Adipose tissue (tissue), 3 donors: ENCODE measurements around the gene KMT2C. TPM values are rescaled to one million over a fixed set of nuclear protein-coding genes. Genes with fewer than 3 reads are reported as not detected.
"Not testable (repeated sequence)": the region's sequence is repeated elsewhere in the genome, so short reads cannot be mapped to it uniquely, and the experiment has no call there.

Experiments
- H3K27ac ChIP-seq: one replicate; pipeline ENCODE4 v1.5.1; 2013; ENCODE audit warnings: low read depth, low read length
- WGBS, 3 donors: extraction: QIAGEN DNeasy Blood & Tissue Kit; methylation state at CpG; one replicate each; pipeline ENCODE4 v1.1.7; 2013; 5-methylcytosine and 5-hydroxymethylcytosine counted together
- polyA plus RNA-seq, 3 donors: library from polyadenylated mRNA; stranded (reverse); fragments of 200-250 nt; gene quantifications; one replicate each; pipeline ENCODE4 v1.2.3, GENCODE V29; 2013
- donor health status: healthy with polysubstance abuse.
- donor health status: Bipolar disorder and iron deficiency.
- donor health status: healthy.

Gene KMT2C
- polyA plus RNA-seq, 3 donors: 8.6 to 17.2 (median 10.4) TPM

DNA sequence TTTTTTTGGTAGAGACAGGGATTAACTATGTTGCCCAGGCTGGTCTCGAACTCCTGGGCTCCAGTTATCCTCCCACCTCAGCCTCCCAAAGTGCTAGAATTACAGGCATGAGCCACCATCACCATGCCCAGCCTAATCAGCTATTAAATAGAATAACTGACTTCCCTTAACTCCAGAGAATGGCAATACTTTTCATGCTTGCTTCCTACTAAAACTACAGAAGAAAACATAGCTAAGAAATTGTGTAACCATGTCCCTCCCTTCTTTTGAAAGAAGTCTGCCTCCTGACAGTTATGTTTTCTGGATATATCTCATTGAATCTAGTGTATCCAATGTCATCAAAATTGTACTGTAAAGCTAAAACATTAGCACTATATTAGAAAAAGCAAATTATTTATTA, 95.6 kb downstream of the KMT2C start:
- H3K27ac ChIP-seq: no peak overlapping the region
- WGBS, 3 donors: 78 to 94% (median 93%) methylated on average over 1 of the region's 1 CpG

DNA sequence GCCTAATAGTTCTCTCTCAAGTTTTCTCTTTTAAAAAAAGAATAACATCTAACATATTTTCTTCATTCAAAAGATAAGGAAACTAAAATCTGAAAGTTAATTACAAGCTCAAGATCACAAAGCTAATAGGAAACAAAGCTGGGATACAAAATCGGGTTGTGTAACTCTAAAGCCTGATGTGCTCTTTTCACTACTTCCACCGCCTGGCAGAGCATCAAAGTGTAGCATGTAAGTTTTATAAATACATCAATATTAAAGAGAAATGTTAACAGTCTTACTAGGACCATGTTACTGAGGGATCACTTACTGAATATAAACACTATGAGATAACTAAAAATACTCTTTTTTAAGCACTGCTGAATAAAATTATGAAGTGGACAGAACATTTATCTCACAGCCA, 97.2 kb downstream of the KMT2C start:
- no peak overlapping the region for H3K27ac ChIP-seq
- 28 to 51% (median 48%) methylated on average over 2 of the region's 2 CpGs for WGBS, 3 donors

DNA sequence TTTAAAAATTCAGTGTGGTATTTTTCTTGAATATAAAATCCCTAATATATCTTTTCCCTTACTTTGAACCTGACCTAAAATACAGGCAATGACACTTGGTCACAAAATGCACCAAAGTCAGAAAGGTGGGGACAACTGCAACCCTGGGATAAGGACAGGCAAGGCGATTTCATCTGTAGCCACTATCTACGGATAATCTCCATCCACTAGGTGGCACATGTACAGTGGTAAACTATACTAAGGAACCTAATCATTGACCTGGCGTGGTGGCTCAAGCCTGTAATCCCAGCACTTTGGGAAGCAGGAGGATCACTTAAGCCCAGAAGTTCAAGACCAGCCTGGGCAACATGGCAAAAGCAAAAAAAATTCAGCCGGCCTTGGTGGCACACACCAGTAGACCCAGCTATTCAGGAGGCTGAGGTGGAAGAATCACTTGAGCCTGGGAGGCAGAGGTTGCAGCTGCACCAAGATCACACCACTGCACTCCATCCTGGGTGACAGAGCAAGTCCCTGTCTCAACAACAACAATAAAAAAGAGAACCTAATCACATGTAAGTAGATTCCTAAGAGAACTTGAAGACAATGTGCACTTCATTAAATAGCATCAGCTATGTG, 98.9 kb downstream of the KMT2C start:
- 24 to 60% (median 29%) methylated on average over 4 of the region's 4 CpGs for WGBS, 3 donors
- H3K27ac ChIP-seq: no peak overlapping the region

DNA sequence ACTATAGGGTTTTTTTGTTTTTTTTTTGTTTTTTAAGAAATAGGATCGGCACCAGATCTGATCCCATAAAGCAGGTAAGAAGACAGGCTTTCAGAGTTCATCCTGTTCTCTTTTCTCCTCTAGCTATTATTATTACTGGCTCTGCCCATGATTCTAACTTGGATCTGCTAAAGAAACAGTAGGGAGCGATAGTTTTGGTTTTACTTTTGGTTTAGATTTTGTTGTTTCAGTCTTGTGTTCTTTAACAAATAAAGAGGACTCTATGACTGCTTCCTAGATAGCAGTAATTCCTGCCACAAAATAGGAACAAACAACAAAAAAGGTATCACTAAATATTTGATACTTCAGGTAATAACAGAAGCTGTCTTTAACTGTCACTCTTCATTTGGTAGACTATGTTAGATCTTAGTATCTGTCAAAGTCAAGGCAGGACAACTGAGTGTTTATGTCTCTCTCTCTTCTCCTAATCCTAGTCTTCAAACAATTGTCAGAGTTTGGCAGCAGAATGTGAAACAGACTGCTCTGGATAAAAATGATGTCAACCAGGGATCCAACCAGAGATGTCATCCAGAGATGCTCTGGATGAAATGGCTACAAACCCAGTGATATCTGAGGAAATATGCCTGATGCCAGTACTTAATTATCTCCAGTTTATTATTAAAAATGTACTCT, 99.8 kb downstream of the KMT2C start:
- H3K27ac ChIP-seq: no peak overlapping the region
- WGBS, 3 donors: 33 to 72% (median 38%) methylated on average over 2 of the region's 2 CpGs

DNA sequence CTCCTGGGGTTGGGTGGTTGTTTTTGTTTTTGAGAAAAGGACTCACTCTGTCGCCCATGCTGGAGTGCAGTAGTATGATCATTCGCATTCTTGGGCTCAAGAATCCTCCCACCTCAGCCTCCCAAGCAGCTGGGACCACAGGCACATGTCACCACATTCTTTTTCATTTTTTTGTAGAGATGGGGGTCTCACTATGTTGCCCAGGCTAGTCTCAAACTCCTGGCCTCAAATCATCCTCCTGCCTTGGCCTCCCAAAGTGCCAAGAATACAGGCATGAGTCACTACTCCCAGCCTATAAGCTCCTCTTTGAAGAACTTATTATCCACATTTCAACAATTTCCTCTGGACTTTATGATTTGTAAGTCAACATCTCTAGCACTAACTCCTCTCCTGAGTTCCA, 102.7 kb downstream of the KMT2C start:
- WGBS, 3 donors: 93 to 98% (median 98%) methylated on average over 2 of the region's 2 CpGs
- H3K27ac ChIP-seq: no peak overlapping the region

DNA sequence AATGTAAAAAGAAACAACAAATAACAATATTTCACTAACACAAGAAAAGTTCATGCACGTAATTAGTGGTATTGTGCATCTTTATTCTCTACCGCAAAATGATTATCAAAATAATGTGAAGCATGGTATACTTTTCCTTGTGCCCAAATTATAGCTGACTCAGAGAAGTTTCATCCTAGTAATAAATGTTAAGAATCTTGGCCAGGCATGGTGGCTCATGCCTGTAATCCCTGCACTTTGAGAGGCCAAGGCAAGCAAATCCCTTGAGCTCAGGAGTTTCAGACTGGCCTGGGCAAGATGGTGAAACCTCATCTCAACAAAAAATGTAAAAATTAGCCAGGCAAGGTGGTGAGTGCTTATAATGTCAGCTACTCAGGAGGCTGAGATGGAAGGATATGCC, 105.0 kb downstream of the KMT2C start:
- 95 to 97% (median 97%) methylated on average over 2 of the region's 2 CpGs for WGBS, 3 donors
- no peak overlapping the region for H3K27ac ChIP-seq

DNA sequence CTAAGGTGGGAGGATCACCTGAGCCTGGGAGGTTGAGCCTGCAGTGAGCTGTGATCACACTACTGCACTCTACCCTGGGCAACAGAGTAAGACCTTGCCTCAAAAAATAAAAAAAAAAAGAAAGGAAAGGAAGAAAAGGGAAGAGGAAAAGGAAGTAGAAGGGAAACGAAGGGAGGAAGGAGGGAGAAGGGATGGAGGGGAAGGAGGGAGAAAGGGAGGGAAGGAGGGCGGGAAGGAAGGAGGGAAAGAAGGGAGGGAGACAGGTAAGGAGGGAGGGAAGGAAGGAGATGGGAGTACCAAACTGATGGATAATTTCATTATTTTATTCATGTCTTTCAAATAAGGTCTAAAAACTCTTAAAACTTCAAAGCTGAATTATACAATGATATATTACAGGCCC, 106.3 kb downstream of the KMT2C start:
- 66 to 90% (median 83%) methylated on average over 2 of the region's 2 CpGs for WGBS, 3 donors
- no peak overlapping the region for H3K27ac ChIP-seq

DNA sequence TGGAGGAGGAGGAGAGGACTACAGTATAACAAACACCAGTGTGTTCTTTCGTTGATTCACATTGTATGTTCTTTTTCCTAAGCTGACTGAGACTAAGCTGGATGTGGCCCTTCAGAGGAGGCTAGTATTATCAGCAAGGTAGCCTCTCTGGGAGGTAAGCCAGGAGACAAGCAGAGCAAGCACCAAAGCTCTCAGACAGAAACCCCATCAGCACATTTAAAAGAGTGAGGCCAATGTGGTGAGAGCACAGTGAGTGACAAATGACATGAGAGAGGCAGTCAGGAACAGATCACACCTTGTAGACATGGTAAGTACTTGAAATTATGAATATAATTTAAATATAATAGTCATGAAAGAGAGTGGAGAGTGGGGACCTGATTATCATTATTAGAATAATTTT, 107.6 kb downstream of the KMT2C start:
- WGBS, 3 donors: 89 to 100% (median 97%) methylated on average over 1 of the region's 1 CpG
- H3K27ac ChIP-seq: no peak overlapping the region

DNA sequence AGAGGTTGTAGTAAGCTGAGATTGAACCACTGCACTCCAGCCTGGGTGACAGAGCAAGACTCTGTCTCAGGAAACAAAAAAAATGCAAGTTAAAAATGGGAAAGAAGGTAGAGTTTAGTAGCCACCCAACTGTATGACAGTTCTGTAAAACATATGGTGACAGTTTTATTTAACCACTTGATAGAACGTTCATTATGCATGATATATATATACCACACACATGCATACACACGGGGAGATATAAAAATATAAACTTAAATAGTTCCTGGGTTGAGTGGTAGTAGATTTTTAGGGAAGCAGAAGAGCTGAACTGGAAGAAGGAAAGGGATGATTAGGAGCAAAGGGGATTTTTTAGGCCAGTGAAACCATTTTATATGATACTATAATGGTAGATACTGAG, 120.0 kb downstream of the KMT2C start:
- WGBS, 3 donors: 54 to 86% (median 80%) methylated on average over 2 of the region's 2 CpGs

DNA sequence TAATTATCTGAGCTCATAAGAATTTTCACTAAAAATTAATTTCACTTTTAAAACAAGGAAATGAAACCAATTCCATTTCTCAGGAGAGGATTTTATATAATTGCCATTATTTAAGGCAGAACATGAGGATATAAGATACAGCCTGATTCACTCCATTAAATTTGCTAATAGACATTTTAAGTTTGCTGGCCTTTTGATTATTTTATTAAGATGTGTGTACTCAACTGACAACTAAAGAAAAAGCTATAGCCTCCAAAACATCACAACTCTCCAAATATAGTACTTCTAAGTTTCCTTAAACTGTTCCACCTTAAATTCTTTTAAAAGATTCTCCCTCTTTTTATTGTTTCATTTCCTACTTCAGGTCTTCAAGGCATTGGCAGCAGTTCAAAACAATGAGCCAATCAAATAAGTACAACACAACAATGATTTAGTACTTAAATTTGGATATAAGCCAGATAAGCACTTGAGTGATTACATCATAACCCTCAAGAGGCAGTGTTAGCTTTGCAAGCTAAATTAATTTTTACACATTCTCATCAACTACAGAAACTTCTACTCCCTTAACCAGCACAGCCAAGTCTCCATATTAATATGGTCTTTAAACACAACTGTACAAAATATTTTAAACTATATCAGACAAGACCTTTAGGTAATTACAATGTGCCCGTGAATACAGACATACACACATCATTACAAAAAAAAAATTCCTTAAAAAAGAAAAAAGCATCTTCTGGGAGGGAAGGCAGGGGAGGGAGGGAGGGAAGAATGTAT, 121.8 kb downstream of the KMT2C start:
- WGBS, 3 donors: 31 to 42% (median 42%) methylated on average over 1 of the region's 1 CpG
- no peak overlapping the region for H3K27ac ChIP-seq

More for the DNA sequence above, 120.0 kb downstream of the KMT2C start:
- no peak overlapping the region for H3K27ac ChIP-seq

DNA sequence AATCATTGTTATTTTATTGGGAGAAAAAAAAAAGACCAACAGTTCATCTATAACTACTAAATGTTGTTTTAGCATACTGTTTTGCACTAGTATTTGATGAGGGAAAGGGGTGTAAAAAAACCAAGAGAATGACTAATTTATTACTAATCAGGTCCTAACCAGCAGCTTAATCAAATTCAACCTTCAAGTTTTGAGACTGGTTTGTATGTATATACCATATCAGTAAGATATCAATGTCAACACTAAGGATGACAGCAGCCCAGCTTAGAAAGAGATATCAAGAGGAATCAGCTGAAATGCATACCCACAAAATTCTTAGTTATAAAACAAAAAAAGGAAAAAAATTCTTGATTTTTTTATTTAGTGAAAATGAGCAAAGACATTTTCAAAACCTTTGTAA, 122.6 kb downstream of the KMT2C start:
- H3K27ac ChIP-seq: no peak overlapping the region

DNA sequence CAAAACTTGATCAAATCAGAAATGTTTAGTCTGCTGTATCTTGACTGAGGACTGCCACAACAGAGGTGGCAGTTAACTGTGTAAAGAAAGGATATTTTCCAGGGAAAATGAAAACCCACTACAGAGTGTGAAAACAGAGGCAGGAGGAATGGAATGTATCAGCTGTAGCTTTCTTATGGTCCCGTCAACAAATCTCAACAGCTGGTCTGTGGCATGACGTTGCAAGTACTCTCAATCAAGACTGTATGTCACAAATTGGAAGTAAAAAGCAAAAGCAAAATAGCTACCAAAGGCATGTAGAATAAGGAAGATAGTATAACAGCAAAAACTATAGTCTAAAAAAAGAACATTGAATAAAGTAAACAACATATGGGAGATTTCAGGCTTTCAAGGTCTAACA, 123.5 kb downstream of the KMT2C start:
- H3K27ac ChIP-seq: no peak overlapping the region
- 30 to 67% (median 66%) methylated on average over 2 of the region's 2 CpGs for WGBS, 3 donors

DNA sequence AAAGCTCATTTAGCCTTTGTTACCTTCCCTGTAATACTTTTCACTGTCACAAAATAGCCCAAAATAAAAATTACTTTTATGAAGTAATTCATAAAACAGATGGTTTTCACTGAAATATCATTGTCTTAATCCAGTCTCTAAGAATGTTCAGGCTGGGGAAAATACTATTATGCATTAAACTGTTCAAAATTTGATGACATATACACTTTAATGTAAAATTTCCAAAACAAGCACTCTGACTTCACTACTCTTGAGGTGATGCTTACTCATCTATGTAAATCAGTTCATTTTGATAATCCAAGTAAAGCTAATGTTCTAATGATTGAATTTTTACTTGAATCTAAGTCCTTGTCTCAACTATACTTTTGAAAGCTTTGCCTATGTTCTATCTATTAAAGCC, 127.9 kb downstream of the KMT2C start:
- H3K27ac ChIP-seq: no peak overlapping the region

DNA sequence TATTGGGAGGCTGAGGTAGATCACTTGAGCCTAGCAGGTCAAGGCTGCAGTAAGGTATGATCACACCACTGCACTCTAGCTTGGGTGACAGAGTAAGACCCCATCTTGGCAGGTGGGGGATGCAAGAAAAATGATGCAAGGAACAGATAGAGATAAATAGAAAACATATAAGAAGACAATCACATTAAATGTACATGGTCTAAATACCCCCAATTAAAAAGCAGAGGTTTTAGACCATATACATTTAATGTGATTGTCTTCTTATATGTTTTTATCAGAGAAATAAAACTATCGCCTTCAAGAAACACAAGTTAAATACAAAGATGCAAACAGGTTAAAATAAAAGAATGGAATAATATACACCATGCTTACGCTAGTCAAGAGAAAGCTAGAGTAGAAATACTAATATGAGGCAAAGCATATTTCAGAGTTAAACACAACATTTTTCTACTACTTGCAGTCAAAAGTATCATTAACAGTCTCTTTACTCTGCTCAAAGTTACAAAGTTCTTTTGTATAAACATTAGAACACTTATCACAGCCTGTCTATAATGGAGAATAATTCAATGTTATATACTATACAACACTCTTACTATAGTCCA, 136.2 kb downstream of the KMT2C start:
- H3K27ac ChIP-seq: not testable (repeated sequence)
- 92 to 100% (median 99%) methylated on average over 2 of the region's 2 CpGs for WGBS, 3 donors

DNA sequence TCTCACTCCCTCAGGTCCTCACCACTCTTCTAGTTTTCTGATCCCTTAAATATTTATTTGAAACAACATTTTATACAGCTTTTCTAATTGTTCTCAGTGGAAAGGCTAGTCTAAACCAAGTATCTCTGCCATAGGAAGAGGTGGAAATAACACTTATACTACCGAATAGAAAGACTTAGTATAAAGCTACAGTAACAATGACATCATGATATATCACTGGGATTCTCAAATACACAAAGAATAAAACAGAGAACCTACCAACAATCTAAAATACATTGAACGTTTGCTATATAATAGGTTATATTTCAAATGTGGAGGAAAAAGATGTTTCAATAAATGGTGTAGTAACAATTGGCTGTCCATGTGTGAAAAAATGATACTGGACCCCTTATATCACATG, 142.9 kb downstream of the KMT2C start:
- no peak overlapping the region for H3K27ac ChIP-seq
- WGBS, 3 donors: 85 to 93% (median 91%) methylated on average over 2 of the region's 2 CpGs

DNA sequence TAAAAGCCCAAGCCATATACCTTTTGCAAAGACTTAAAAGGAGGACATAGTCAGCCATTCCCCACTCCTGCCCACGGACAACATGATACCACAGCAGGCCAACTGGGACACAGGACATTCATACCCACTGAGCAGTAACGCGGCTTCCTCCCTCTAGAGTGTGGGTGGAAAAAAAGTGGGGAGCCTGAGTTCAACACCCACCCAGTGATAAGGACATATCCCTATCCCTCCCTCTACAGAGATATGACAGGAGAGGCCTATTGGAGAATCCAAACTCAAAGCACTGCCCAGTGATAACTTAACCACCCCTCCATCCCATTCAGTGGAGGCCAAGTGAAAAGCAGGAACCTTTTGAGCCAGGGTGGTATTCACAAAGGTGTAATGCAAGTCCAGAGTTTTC, 148.8 kb downstream of the KMT2C start:
- 93 to 100% (median 98%) methylated on average over 3 of the region's 3 CpGs for WGBS, 3 donors

DNA sequence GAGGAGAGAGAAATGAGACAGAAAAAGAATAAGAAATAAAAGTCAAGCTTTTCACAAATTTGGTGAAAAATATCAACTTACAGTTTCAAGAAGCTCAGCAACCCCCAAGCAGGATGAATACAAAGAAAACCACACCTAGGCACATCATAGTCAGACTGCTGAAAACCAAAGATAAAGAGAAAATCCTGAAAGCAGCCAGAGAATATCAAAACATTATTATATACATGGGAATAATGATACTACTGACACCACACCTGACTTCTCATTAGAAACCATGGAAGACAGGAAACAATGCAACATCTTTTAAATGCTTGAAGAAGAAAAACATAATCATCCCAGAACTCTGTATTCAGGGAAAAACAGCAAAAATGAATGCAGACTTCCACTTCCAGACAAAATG, 149.6 kb downstream of the KMT2C start:
- not testable (repeated sequence) for H3K27ac ChIP-seq

More for the DNA sequence above, 148.8 kb downstream of the KMT2C start:
- H3K27ac ChIP-seq: not testable (repeated sequence)

DNA sequence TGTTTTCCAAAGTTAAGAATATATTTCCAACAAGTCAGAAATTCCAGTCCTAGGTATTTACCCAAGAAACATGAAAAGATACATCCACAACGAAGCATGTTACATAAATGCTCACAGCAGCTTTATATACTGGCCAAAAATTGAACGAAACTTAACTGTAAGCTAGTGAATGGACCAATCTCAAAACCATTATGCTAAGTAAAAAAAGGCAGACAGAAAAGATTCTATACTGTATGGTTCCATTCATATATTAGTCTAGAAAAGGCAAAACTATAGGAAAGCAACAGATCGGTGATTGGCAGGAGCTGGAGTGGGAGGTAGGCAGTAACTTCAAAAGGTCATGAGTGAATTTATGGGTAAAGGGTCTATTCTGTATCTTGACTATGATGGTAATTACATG, 150.8 kb downstream of the KMT2C start:
- H3K27ac ChIP-seq: not testable (repeated sequence)
- WGBS, 3 donors: 84 to 89% (median 88%) methylated on average over 3 of the region's 3 CpGs

DNA sequence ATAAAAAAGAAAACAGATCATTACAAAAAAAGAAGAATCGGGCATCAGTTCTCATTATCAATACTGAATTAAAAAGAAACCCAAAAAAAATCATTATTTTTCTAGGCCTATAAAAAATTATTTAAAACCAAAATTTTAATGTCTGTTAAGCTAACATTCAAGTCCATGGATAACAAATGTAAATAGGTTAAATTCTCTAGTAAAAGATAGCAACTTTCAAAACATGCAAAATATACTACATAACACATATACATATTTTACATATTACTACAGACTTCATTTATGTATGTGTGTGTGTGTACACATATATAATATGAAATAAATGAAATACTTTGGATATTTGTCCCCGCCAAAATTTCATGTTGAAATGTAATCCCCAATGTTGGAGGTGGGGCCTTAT, 158.1 kb downstream of the KMT2C start:
- 96 to 99% (median 97%) methylated on average over 2 of the region's 2 CpGs for WGBS, 3 donors
- H3K27ac ChIP-seq: not testable (repeated sequence)
